22Rv1 (cell line): ENCODE measurements around the gene DOK1.

Source experiments
- H3K27ac ChIP-seq: fragments of 450-650 bp; 2 replicates; pipeline ENCODE4 v1.5.1; 2017
- ZFX ChIP-seq: fragments of 450-650 bp; IDR thresholded peaks from 2 replicates; pipeline ENCODE4 v1.6.1; 2017; ENCODE audit warnings: antibody characterized with exemption, borderline replicate concordance
- TF ChIP-seq, protein P1 (sequence below): fragments of 450-650 bp; IDR thresholded peaks from 2 replicates; pipeline ENCODE4 v1.5.1; 2017; ENCODE audit warnings: mild to moderate bottlenecking

DOK1 gene

DNA sequence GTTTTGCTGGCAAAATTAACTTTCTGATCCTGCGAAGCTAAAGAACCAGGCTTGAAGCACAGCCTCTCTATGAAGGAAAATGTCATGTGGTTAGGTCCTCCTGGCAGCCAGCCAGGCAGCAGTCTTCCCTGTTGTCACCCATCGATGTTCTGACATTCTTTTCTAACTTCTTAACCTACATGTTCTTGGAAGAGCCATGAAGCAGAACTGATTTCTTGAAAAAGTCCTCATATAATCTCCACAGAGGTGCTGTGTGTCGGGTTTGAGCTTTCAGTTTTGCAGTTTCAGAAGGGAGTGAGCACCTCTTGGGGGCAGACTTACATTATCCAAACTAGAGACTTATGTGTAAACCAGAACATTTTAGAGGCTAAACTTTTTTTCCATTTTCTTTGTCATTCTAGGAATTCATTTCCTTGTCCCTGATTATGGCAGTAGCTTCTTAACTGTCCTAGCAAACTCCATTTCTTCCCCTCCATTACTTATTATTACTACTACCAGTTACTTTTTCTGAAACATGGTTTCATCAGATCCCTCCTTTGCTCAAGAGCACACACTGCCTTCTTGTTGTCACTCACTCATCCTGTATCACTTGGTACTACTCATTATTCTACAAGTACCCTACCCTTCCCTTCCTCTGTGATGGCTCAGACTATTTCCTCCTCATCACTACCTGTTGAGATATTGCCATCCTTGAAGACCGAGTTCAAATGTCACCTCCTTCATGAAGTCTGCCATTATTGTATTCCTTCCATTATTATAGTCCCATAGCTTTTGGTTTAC is 31.1 kb downstream of the DOK1 start:
- no peak overlapping the region for H3K27ac ChIP-seq
- TF ChIP-seq ZFX = no peak
- TF ChIP-seq, protein P1, sequence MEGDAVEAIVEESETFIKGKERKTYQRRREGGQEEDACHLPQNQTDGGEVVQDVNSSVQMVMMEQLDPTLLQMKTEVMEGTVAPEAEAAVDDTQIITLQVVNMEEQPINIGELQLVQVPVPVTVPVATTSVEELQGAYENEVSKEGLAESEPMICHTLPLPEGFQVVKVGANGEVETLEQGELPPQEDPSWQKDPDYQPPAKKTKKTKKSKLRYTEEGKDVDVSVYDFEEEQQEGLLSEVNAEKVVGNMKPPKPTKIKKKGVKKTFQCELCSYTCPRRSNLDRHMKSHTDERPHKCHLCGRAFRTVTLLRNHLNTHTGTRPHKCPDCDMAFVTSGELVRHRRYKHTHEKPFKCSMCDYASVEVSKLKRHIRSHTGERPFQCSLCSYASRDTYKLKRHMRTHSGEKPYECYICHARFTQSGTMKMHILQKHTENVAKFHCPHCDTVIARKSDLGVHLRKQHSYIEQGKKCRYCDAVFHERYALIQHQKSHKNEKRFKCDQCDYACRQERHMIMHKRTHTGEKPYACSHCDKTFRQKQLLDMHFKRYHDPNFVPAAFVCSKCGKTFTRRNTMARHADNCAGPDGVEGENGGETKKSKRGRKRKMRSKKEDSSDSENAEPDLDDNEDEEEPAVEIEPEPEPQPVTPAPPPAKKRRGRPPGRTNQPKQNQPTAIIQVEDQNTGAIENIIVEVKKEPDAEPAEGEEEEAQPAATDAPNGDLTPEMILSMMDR = no peak

DNA sequence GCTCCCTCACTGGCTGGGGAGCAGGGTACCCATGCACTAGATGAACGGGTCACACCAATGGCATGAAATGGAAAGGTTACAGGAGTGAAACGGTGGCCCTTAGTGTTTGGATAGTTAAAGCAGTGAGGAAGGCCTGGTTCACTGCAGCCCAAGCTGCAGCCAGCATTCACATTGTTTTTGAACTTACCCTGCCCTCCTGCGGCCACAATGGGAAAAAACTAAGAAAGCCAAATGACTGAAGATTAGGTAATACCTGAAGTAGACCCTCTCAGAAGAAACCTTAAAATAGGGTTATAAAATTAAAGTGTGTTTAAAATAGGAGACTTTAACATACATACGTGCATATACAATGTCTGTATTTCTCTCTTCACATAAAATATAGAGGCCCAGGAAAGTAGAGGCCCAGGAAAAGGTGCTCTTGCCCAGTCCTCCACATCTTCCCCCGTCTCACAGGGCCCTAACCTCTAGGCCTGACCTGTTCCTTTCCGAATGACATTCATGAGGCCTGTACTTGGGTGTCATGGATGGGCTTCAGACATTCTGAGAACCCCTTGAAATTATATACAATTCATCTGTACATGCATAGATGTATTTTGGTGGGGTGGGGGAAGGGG is 33.3 kb downstream of the DOK1 start:
- no peak overlapping the region for H3K27ac ChIP-seq

DNA sequence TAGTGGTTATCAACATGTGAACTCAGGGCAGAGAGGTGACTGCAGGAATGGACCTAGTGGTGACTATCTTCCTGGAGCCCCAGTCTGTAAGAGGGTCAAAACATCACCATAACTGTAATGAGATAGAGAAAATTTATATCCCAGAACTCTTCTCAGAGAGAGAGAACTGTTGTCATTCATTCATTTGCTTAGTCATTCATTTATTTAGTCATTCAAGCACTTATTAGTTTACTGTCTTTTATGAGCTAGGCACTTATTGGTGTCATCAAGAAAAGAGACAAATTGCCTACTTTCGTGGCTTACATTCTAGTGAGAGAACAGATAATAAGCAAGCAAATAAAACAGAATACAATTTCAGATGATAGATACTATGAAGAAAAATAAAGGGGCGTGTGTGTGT is 34.1 kb downstream of the DOK1 start:
- TF ChIP-seq, protein P1 = no peak
- no peak for TF ChIP-seq ZFX
- H3K27ac ChIP-seq = no peak overlapping the region

More for the DNA sequence above, 33.3 kb downstream of the DOK1 start:
- TF ChIP-seq ZFX = no peak
- TF ChIP-seq, protein P1 = peak; percentile 84

DNA sequence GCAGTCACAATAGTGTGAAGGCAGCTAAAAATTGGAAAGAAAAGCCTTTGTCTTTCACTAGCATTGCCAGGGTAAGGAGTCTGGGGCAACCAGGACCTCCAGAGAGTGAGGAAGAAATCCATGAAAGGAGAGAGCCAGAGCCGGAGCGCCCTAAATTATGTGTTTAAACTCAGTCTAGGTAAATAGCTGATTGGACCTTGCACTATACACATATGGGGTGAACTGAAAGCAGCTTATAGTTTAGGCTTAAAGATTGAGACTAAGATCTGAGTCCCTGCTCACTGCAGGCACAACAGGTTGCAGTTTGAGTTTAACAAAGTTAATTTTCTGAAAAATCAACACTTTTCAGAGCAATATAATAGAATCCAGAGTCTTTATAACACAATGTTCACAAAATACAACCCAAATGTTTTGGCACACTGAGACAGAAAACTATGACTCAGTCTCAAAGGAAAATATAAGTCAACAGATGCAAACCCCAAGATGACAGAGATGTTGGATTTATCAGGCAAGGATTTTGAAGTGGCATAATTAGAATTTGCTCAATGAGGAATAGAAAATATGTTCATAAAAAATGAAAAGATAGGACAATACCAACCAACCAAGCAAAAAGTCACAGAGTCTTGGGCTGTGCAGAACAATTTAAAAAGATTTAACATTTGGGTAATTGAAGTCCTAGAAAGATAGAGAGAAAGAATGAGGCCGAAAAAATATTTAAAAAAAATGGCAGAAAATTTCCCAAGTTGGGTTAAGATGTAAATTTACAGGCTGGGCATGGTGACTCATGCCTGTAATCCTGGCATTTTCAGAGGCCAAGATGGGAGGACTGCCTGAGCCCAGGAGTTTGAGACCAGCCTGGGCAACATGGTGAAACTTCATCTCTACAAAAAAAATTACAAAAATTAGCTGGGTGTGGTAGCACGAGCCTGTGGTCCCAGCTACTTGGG is 39.6 kb downstream of the DOK1 start:
- no peak overlapping the region for H3K27ac ChIP-seq
- TF ChIP-seq, protein P1 = no peak
- no peak for TF ChIP-seq ZFX

DNA sequence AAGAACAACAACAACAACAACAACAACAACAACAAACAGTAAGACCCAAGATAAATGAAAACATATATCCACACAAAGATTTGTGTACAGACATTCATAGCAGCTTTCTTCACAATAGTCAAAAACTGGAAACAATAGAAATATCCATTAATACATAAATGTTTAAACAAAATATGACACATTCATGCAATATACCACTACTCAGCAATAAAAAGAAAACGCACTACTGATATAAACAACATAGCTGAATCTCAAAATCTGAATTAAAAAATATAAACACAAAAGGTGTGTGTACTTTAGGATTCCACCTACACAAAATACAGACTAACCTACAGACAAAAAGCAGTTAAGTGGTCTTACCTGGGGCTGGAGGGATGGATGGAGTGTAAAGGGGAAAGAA is 42.1 kb downstream of the DOK1 start:
- TF ChIP-seq, protein P1 = no peak
- H3K27ac ChIP-seq = no peak overlapping the region

DNA sequence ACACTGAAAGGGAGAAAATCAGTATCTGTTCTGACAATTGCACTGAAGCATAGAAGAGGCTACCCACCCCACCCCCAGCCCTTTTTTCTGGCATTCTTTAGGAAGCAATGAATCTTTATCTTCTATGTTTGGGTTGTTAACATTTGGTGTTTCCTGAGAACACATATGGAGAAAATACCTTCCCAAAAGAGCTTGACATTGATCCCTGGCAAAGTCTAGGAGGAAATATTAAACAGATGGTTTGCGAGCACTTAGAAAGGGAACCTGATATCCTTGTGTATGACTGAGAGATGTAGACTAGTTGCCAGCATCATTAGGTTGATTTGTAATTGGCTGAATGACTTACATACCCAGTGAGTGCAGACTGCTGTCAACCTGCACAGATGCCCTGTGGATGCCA is 42.9 kb downstream of the DOK1 start:
- H3K27ac ChIP-seq = no peak overlapping the region
- TF ChIP-seq, protein P1 = no peak
